MCF 10A (cell line): ENCODE data around the gene HHATL. TPM values are rescaled to one million over a fixed set of nuclear protein-coding genes. Genes with fewer than 3 reads are reported as not detected.
"Not testable (repeated sequence)": the region's sequence is repeated elsewhere in the genome, so short reads cannot be mapped to it uniquely, and the experiment has no call there.

Experiments
- BruUV-seq: library from RNA; stranded (reverse); fragments of 400-500 nt; replicated peaks from 2 replicates; lab custom pipeline; 2021; lab: Mats Ljungman, UMichigan
- CTCF ChIA-PET: fragments of 300-600 bp; sonication (Branson Sonifier 250); formaldehyde crosslinking; extraction: SDS; loops from one replicate; lab custom pipeline; 2021; ENCODE audit warnings: antibody characterized with exemption, inconsistent platforms; lab: Yijun Ruan, JAX
- POLR2A ChIA-PET: fragments of 300-600, 350-650 bp; sonication (Branson Sonifier 250); formaldehyde crosslinking; extraction: SDS; loops from one replicate; lab custom pipeline; 2020; ENCODE audit warnings: antibody characterized with exemption, inconsistent platforms; lab: Yijun Ruan, JAX
- DNase-seq: peaks from one replicate; pipeline ENCODE4 v3.0.0-alpha.2; 2018; ENCODE audit not compliant: unreplicated experiment
- H3K27ac Mint-ChIP-seq: one replicate; pipeline ENCODE4 v1.8.0; 2022; ENCODE audit warnings: mild to moderate bottlenecking, low read depth, mixed read lengths; ENCODE audit not compliant: unreplicated experiment
- H3K27me3 Mint-ChIP-seq: one replicate; pipeline ENCODE4 v1.8.0; 2022; ENCODE audit warnings: mixed read lengths; ENCODE audit not compliant: insufficient read depth, unreplicated experiment
- H3K36me3 Mint-ChIP-seq: one replicate; pipeline ENCODE4 v1.8.0; 2022; ENCODE audit warnings: mild to moderate bottlenecking, moderate library complexity, mixed read lengths; ENCODE audit not compliant: insufficient read depth, unreplicated experiment
- H3K4me1 Mint-ChIP-seq: one replicate; pipeline ENCODE4 v1.8.0; 2022; ENCODE audit warnings: mixed read lengths; ENCODE audit not compliant: insufficient read depth, unreplicated experiment
- H3K4me3 Mint-ChIP-seq: one replicate; pipeline ENCODE4 v1.8.0; 2022; ENCODE audit warnings: mild to moderate bottlenecking, moderate library complexity, mixed read lengths; ENCODE audit not compliant: unreplicated experiment
- H3K9me3 Mint-ChIP-seq: one replicate; pipeline ENCODE4 v1.8.0; 2022; ENCODE audit warnings: mixed read lengths; ENCODE audit not compliant: unreplicated experiment
- intact Hi-C: fragments of 100-400 bp; cut with micrococcal nuclease; formaldehyde crosslinking; loops from 2 replicates; pipeline ENCODE4 v1.14.1; 2022
- total RNA-seq: library from RNA; stranded (reverse); gene quantifications from 2 replicates; pipeline ENCODE4 v1.2.3, GENCODE V29; 2022
- TF ChIP-seq, protein P1 (sequence below): fragments of 200-600 bp; IDR thresholded peaks from one replicate; pipeline ENCODE4 v1.8.0; 2022; ENCODE audit warnings: antibody characterized with exemption, mild to moderate bottlenecking; ENCODE audit not compliant: unreplicated experiment

The HHATL gene
- total RNA-seq, 1 experiment from 2014 or later: not detected

GRCh38 chr3:42725454-42725853 lies 22.9 kb upstream of the HHATL start:
- H3K27ac Mint-ChIP-seq: no peak overlapping the region
- no peaks in the 10 kb centered on the region for H3K36me3 Mint-ChIP-seq
- intact Hi-C loops: no loop called here
- POLR2A ChIA-PET: no interaction called here
- TF ChIP-seq, protein P1, sequence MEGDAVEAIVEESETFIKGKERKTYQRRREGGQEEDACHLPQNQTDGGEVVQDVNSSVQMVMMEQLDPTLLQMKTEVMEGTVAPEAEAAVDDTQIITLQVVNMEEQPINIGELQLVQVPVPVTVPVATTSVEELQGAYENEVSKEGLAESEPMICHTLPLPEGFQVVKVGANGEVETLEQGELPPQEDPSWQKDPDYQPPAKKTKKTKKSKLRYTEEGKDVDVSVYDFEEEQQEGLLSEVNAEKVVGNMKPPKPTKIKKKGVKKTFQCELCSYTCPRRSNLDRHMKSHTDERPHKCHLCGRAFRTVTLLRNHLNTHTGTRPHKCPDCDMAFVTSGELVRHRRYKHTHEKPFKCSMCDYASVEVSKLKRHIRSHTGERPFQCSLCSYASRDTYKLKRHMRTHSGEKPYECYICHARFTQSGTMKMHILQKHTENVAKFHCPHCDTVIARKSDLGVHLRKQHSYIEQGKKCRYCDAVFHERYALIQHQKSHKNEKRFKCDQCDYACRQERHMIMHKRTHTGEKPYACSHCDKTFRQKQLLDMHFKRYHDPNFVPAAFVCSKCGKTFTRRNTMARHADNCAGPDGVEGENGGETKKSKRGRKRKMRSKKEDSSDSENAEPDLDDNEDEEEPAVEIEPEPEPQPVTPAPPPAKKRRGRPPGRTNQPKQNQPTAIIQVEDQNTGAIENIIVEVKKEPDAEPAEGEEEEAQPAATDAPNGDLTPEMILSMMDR: no peak
- no peak for DNase-seq
- no TSS peak for BruUV-seq
- CTCF ChIA-PET: interaction anchor here (0.6 kb wide), 1 partner anchor 94 kb away, joined by 4 read pairs; no protein-coding TSS in a partner anchor
- peaks cover 10% of the 10 kb centered on the region for H3K27me3 Mint-ChIP-seq
- no peak overlapping the region for H3K4me3 Mint-ChIP-seq
- no peaks in the 10 kb centered on the region for H3K9me3 Mint-ChIP-seq
- peaks cover 7% of the 10 kb centered on the region for H3K4me1 Mint-ChIP-seq

DNA sequence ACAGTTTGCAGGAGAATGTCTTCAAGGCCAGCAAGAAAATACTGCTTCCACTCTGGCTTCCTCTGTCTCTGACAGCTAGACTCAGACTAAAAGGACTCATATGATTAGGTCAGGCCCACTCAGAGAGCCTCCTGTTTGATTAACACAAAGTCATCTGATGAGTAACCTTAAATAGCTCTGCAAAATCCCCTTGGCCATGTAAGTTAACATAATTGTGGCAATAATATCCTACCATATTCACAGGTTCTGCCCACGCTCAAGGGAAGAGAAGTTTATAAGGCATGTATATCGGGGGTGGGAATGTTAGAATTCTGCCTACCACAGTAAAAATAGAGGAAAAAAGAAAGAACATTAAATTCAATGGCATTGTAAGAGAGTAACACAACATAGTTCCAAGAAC lies 20.6 kb upstream of the HHATL start:
- Mint-ChIP-seq H3K36me3 (no peaks in the 10 kb centered on the region), H3K9me3 (no peaks in the 10 kb centered on the region), H3K4me3 (no peak overlapping the region), H3K4me1 (peaks cover 9% of the 10 kb centered on the region), H3K27ac (no peak overlapping the region), H3K27me3 (peaks cover 10% of the 10 kb centered on the region)
- ChIA-PET POLR2A (interaction anchor here (0.8 to 1.0 kb wide), 3 partner anchors 12 to 140 kb away, joined by 3 read pairs; no protein-coding TSS in a partner anchor), CTCF (interaction anchor here (0.7 kb wide), 1 partner anchor 156 kb away, joined by 3 read pairs; no protein-coding TSS in a partner anchor)
- intact Hi-C loops: no loop called here
- no TSS peak for BruUV-seq
- DNase-seq: no peak
- TF ChIP-seq, protein P1: no peak

DNA sequence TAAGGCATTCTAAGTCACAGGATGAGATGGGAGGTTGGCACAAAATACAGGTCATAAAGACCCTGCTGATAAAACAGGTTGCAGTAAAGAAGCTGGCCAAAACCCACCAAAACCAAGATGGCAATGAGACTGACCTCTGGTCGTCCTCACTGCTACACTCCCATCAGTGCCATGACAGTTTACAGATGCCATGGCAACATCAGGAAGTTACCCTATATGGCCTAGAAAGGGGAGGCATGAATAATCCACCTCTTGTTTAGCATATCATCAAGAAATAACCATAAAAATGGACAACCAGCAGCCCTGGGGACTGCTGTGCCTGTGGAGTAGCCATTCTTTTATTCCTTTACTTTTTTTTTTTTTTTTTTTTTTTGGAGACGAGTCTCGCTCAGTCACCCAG lies 19.8 kb upstream of the HHATL start:
- CTCF ChIA-PET: interaction anchor here (0.7 to 1.2 kb wide), 2 partner anchors 14 to 1688 kb away, joined by 3 read pairs; no protein-coding TSS in a partner anchor

GRCh38 chr3:42721690-42722089 lies 19.1 kb upstream of the HHATL start:
- H3K36me3 Mint-ChIP-seq: no peaks in the 10 kb centered on the region
- POLR2A ChIA-PET: interaction anchor here (0.7 to 0.8 kb wide), 3 partner anchors 12 to 38 kb away, joined by 3 read pairs; no protein-coding TSS in a partner anchor
- TF ChIP-seq, protein P1: no peak
- no peak overlapping the region for H3K27ac Mint-ChIP-seq
- BruUV-seq: no TSS peak
- no peak overlapping the region for H3K4me3 Mint-ChIP-seq
- peaks cover 9% of the 10 kb centered on the region for H3K27me3 Mint-ChIP-seq
- no peaks in the 10 kb centered on the region for H3K9me3 Mint-ChIP-seq
- DNase-seq: no peak
- H3K4me1 Mint-ChIP-seq: peaks cover 5% of the 10 kb centered on the region
- intact Hi-C loops: no loop called here
- CTCF ChIA-PET: interaction anchor here (0.7 to 1.2 kb wide), 2 partner anchors 14 to 1689 kb away, joined by 3 read pairs; no protein-coding TSS in a partner anchor

More for the DNA sequence above, 19.8 kb upstream of the HHATL start:
- H3K27me3 Mint-ChIP-seq: peaks cover 10% of the 10 kb centered on the region
- H3K36me3 Mint-ChIP-seq, H3K4me3 Mint-ChIP-seq, intact Hi-C loops, DNase-seq, H3K4me1 Mint-ChIP-seq, BruUV-seq, H3K9me3 Mint-ChIP-seq, H3K27ac Mint-ChIP-seq: not testable (repeated sequence)
- POLR2A ChIA-PET: interaction anchor here (0.6 to 0.8 kb wide), 3 partner anchors 11 to 42 kb away, joined by 3 read pairs; no protein-coding TSS in a partner anchor
